GM03348 (cell line): ENCODE data around the gene FGF22.
"Not testable (repeated sequence)": the region's sequence is repeated elsewhere in the genome, so short reads cannot be mapped to it uniquely, and the experiment has no call there.

Experiments used
- DNase-seq: peaks from one replicate; pipeline ENCODE4 v3.0.0; 2012; ENCODE audit warnings: low spot score

FGF22 gene

GRCh38 chr19:658916-659839 is 19.5 kb downstream of the FGF22 start:
- DNase-seq: peak; percentile 93

DNA sequence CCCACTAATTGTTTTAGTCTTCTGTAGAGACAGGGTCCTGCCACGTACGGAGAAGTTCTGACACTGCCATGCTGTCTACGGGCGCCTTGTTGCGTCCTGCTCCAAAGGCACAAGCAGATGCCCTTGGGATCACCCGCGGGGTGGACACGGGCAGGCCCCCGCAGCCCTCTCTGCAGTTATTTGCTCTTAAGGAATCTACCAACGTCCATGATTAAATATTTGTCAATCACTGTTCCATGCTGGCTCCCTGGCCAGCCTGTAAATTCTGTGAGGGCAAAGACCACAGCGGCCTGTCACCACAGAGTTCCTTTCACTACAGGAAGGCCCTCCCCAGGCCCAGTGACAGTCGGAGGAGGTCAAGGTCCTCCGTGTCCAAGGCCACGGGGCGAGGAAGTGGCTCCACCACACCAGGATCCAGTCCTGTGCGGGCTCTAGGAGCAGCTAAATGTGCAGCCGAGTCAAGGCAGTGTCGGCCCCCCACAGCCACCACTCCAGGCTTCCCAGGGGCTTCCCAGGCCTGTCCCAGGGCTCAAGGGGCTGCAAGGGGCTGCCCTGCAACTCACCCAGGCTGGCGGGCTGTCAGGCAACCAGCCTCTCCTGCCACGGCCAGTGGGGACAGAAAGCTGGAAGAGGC is 21.2 kb downstream of the FGF22 start:
- DNase-seq: no peak

GRCh38 chr19:661427-662196 is 21.9 kb downstream of the FGF22 start:
- DNase-seq: peak; percentile 40

DNA sequence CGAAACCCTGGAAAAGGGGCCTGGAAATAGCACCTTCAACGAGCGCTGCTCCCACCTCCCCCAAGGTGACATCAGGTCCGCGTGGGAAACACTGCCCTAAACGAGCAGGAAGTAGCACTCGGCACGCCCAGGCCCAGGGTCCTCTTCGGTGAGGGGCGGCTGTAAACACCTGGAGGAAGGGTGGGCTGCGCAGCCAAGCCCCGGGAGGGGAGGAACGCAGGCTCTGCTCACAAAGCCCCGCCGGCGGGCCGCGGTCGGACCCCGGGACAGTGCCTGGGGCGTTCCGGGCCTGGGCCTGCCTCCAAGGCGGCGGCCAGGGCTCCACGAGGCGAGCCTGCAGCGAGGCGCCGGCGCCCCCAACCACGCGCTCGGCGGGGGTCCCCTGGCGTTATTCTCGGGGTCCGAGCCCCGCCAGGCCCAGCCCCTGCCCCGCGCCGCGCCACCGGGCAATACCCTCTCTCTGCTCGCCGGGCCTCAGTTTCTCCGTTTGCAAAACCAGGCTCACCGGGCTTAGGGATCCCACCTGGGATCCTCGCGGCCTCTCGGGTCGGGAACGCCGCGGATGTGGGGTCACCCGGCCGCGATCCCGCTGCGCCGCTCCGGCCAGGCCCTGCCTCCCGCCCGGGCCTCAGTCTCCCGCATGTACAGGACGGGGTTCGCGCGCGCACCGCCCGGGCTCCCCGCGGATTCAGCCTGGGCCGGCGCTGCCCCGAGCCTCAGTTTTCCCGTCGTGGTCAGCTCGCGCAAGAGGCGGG is 22.7 kb downstream of the FGF22 start:
- DNase-seq: peak; percentile 44

DNA sequence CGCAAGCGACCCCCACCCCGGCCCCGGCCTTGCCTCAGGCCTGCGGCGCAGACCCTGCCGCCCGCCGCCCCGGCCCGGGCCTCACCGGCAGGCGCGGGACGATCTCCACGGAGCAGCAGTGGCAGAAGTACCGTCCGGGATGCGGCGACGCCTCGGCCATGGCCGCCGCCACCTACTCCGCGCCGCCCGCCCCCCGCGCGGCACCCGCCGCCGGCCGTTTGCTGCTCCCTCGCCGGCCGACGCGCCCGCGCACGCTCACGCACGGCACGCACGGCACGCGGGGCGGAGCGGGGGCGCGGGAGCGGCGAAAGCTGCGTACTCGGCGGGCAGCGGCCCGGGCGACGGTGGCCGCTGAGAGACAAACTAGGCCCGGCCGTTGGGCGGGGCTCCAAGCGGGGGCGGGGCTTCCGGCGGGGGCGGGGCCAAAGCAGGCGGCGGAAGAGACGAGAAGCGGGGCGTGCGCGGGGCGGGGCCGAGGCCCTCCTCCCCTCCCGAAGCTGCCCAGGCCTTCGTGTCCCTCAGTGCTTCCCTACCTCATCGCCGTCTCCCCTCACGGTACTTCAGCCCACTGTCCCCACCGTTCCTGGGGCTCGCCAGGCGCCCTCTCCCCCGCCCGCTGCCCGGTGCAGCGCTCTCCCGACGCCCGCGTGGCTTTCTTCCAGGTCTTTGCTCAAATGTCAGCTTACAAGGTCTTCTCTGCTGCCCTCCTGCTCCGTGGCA is 23.4 kb downstream of the FGF22 start, which contains the start of gene RNF126:
RNF126 (minus strand) TSS at position 253 of the 720 bp plus-strand sequence; CDS start at position 160, 93 bp downstream.
- DNase-seq: peak; percentile 96

- no peak for DNase-seq
These were observed 24.0 kb downstream of the FGF22 start for GRCh38 chr19:663682-664117.

DNA sequence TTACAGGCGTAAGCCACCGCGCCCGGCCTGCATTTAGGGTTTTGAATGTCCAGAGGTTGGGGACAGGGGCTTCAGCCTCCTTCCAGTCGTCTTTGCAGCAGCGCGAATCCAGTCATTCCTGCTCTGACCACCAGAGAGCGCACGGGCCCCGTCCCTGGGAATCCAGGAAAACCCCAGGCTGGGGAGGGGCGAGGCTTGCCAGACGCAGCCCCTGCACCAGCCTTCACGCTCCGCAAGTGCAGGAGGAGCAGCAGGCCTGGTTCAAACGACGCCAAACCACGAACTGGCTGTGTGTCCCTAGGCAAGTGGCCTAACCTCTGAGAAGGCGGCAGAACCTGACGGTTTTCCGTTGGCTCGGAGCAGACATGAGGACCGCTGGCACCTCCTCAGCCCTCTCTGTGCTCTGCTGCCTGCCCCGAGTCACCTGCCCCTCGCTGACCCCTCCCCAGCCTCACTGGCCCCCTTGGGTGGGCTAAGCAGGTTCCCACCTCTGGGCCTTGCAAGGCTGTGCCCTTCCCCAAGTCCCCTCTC is 25.3 kb downstream of the FGF22 start:
- DNase-seq: peak; percentile 89

DNA sequence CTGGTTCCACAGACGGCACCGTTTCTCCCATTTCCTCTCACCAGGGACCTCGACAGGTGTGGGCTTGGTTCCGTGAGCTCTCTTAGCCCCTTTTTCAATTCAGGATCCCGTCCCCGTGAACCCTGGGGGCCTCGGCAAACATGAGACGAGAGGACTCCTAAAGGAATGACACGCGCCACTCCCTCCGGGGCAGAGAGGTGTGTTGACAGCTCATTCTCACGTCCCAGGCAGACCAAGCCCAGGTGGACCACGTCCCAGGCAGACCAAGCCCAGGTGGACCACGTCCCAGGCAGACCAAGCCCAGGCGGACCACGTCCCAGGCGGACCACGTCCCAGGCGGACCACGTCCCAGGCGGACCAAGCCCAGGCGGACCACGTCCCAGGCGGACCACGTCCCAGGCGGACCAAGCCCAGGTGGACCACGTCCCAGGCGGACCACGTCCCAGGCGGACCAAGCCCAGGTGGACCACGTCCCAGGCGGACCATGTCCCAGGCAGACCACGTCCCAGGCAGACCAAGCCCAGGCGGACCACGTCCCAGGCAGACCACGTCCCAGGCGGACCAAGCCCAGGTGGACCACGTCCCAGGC is 27.4 kb downstream of the FGF22 start:
- not testable (repeated sequence) for DNase-seq

GRCh38 chr19:668675-669434 is 29.2 kb downstream of the FGF22 start:
- DNase-seq: not testable (repeated sequence)

- DNase-seq: no peak
These were observed 31.0 kb downstream of the FGF22 start for GRCh38 chr19:670609-671075.

DNA sequence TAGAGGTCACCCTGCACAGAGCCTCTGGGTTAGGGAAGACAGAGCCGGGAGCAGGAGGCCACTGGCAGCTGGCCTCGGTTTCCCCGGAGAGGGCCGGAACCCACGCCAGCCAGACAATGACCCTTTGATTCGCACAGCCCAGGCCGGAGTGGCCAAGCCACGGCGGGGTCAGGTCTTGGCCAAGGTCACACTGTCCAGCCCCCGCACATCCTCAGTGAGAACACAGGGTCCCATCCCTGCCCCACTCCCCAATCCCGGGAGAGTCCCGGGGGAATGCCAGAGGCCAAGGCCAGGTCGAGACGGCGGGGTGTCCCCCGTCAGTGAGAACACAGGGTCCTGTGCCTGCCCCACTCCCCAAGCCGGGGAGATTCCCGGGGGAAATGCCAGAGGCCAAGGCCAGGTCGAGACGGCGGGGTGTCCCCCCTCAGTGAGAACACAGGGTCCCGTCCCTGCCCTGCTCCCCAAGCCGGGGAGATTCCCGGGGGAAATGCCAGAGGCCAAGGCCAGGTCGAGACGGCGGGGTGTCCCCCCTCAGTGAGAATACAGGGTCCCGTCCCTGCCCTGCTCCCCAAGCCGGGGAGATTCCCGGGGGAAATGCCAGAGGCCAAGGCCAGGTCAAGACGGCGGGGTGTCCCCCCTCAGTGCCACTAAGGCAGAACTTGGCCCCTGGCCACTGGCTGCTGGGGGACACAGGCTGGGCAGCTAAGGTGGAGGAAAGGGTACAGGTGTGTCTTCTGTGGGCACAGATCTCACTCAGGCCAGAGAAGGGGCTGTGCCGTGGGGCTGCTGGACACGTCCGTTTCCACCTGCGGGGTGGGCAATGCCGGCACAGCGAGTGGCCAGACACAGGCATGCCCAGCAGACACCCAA is 34.8 kb downstream of the FGF22 start:
- DNase-seq: no peak

GRCh38 chr19:676007-676338 is 36.3 kb downstream of the FGF22 start:
- DNase-seq: no peak

DNA sequence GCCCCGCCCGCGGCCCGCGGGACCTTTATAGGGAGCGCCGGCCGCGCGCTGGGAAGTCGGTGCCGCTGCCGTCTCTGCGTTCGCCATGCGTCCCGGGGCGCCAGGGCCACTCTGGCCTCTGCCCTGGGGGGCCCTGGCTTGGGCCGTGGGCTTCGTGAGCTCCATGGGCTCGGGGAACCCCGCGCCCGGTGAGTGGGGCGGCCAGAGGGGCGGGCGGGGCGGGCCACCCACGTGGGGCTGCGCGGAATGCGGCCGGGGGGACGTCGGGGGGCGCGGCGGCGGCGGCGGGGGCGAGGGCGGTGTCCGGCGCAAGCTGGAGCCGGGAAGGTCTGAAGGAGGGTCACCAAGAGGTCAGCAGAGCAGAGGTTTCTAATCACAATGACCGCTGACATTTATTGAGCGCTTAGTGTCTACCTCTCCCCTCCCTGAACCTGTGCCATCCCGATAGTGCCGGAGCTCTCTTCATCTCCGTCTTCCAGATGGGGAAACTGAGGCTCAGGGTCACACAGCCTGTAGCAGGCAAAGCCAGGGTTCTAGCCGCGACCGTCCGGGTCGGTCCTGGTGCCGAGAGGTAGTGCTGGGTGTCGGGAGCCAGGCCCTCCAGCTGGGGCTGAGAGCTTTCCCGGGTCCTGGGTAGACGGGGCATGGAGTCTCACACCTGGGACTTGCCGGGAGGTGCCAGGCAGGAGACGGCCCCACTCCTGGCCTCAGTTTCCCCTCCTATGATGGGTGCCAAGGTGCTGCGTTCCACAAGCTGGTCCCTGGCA is 36.8 kb downstream of the FGF22 start, which contains the start of gene FSTL3:
FSTL3 (plus strand) TSS at position 54 of the 767 bp plus-strand sequence; CDS start at position 86, 32 bp downstream.
- peak; percentile 78 for DNase-seq

- DNase-seq: peak; percentile 92
These were observed 37.5 kb downstream of the FGF22 start for GRCh38 chr19:677201-677600.

- DNase-seq: no peak
These were observed 38.1 kb downstream of the FGF22 start for GRCh38 chr19:677601-678436.

GRCh38 chr19:678791-679388 is 39.2 kb downstream of the FGF22 start:
- no peak for DNase-seq
